GM21447 (cell line): ENCODE data around the gene HID1.

Experiments
- ATAC-seq: cut with Tn5 transposase; IDR thresholded peaks from one replicate; pipeline ENCODE4 v1.9.1; 2021; ENCODE audit not compliant: unreplicated experiment

Gene HID1

GRCh38 chr17:74950207-74950606 is 22.4 kb downstream of the HID1 start:
- no peak for ATAC-seq

- ATAC-seq, result no peak
Measured at GRCh38 chr17:74949455-74950115, 23.0 kb downstream of the HID1 start.

GRCh38 chr17:74947041-74947754 is 25.4 kb downstream of the HID1 start:
- no peak for ATAC-seq

- ATAC-seq, result no peak
Measured at GRCh38 chr17:74946641-74947040, 25.9 kb downstream of the HID1 start.

GRCh38 chr17:74945543-74945942 is 27.0 kb downstream of the HID1 start:
- no peak for ATAC-seq

GRCh38 chr17:74943808-74944522 is 28.6 kb downstream of the HID1 start:
- ATAC-seq, result no peak

- ATAC-seq, result no peak
Measured at GRCh38 chr17:74941128-74941725, 31.3 kb downstream of the HID1 start.

- ATAC-seq, result no peak
Measured at GRCh38 chr17:74939534-74939933, 33.0 kb downstream of the HID1 start.

- ATAC-seq, result no peak
Measured at GRCh38 chr17:74938194-74938950, 34.2 kb downstream of the HID1 start.

GRCh38 chr17:74937064-74938051 is 35.2 kb downstream of the HID1 start:
- no peak for ATAC-seq

- no peak for ATAC-seq
Measured at GRCh38 chr17:74936470-74936799, 36.1 kb downstream of the HID1 start.

GRCh38 chr17:74935585-74936469 is 36.7 kb downstream of the HID1 start, which contains the start of gene OTOP3:
OTOP3 (plus strand) TSS chr17:74935898; CDS start chr17:74935922, 24 bp downstream.
- ATAC-seq, result no peak

GRCh38 chr17:74935048-74935447 is 37.5 kb downstream of the HID1 start:
- ATAC-seq, result no peak

GRCh38 chr17:74930535-74931036 is 42.0 kb downstream of the HID1 start:
- ATAC-seq, result no peak

- ATAC-seq, result no peak
Measured at GRCh38 chr17:74928786-74929185, 43.8 kb downstream of the HID1 start.

- no peak for ATAC-seq
Measured at GRCh38 chr17:74925242-74925641, 47.3 kb downstream of the HID1 start.

- no peak for ATAC-seq
Measured at GRCh38 chr17:74924250-74924948, 48.2 kb downstream of the HID1 start, which contains the start of gene OTOP2. OTOP2 (plus strand) TSS chr17:74924273; CDS start chr17:74924633, 360 bp downstream.
